Fibroblast of the aortic adventitia (primary cell): ENCODE data around the gene HJV. TPM values are rescaled to one million over a fixed set of nuclear protein-coding genes. Genes with fewer than 3 reads are reported as not detected.

Experiments used
- DNase-seq: peaks from one replicate; pipeline ENCODE4 v3.0.0-alpha.2; 2010; ENCODE audit warnings: low read depth
- H3K4me3 ChIP-seq: 2 replicates; pipeline ENCODE4 v1.5.1; 2011; ENCODE audit warnings: low read depth, mild to moderate bottlenecking, control low read depth, low read length, moderate library complexity
- total RNA-seq: library from RNA; depleted of rRNA; stranded (reverse); fragments of >200 nt; gene quantifications from 2 replicates; pipeline ENCODE4 v1.2.3, GENCODE V29; 2012; ENCODE audit warnings: low replicate concordance
- TF ChIP-seq, protein P1 (sequence below): IDR thresholded peaks from 2 replicates; pipeline ENCODE4 v1.5.1; 2011; ENCODE audit warnings: mild to moderate bottlenecking, low read length, control low read depth, inconsistent platforms; ENCODE audit not compliant: insufficient read depth

HJV gene
- total RNA-seq, 1 donor: not detected

DNA sequence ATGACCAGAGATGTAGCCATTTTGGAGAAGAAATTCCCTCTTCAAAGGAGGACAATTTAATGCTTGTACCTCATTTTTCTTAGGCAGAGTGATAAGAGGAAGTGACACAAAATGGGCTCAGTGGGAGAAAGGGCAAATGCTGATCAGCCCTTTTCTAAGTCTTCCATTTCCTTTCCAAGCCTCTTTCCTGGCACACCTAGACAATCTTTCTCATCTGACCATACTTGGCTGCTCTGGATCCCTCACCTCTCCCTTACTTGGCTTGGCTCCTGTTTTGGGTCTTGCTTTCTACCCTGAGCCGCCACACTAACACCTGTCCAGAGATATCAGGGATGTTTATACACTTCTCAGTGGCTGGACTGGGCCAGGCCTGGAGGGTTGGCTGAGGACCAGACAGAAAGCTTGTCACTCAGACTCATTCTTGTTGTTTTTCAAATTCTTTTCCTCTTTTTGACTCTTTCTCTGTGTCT lies 38.3 kb downstream of the HJV start:
- DNase-seq: no peak
- TF ChIP-seq, protein P1, sequence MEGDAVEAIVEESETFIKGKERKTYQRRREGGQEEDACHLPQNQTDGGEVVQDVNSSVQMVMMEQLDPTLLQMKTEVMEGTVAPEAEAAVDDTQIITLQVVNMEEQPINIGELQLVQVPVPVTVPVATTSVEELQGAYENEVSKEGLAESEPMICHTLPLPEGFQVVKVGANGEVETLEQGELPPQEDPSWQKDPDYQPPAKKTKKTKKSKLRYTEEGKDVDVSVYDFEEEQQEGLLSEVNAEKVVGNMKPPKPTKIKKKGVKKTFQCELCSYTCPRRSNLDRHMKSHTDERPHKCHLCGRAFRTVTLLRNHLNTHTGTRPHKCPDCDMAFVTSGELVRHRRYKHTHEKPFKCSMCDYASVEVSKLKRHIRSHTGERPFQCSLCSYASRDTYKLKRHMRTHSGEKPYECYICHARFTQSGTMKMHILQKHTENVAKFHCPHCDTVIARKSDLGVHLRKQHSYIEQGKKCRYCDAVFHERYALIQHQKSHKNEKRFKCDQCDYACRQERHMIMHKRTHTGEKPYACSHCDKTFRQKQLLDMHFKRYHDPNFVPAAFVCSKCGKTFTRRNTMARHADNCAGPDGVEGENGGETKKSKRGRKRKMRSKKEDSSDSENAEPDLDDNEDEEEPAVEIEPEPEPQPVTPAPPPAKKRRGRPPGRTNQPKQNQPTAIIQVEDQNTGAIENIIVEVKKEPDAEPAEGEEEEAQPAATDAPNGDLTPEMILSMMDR: no peak
- H3K4me3 ChIP-seq: no peak overlapping the region

DNA sequence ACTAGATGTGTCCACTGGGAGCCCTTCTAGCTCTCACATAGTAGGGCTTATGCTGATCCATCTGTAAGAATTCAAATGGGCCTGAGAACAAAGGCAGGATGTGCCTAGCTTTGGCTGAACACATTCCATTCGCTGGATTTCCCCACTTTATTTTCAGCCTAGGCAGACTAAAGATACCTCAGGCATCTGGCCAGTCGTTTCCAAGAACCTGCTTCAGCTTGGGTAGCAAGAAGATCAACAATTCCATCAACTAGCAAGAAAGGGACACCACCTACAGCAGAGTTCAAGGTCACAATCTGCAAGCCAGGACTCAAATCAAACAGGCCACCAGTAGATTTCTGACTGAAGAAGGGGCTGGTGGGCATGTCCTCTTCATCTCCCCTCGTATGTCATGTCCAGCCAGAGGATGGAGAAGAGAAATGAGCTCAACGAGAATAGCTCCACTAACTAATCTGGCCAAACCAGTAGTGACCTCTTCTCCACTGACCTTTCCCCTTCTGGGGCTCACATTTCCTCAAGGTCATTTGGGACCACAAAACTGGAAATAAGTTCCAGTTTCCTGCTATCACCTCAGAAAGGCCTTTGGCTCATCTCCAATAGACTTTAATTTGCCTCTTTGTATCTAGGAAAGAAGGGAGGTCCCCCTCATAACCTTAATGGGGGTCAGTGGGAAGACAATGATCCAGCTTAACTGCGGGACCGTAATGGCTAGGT lies 39.4 kb downstream of the HJV start:
- TF ChIP-seq, protein P1: no peak
- DNase-seq: peak; percentile 56
- H3K4me3 ChIP-seq: no peak overlapping the region

DNA sequence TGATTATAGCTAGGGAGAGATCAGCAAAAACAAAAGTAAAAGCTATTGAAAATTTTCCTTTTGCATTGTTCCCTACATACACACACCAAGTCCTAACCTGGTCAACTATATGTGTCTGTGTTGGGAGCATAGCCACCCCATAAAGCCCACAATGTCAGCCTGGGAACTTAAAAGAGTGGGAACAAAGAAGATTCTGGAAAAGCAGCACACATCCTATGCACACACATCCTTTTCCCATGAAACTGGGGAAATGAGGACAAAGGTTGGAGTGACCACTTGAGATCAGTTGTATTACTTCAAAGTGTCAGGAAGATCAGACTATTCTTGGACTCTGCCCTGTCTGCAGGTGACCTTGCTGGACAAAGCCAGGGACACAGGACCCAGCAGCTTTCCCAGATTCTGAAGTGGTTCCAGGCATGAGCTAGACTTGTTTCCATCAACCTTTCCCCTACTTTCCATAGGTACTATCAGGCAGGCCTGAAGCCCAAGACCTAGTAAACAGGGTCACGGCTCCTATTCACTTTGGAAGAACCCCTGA lies 41.0 kb downstream of the HJV start:
- TF ChIP-seq, protein P1: no peak

DNA sequence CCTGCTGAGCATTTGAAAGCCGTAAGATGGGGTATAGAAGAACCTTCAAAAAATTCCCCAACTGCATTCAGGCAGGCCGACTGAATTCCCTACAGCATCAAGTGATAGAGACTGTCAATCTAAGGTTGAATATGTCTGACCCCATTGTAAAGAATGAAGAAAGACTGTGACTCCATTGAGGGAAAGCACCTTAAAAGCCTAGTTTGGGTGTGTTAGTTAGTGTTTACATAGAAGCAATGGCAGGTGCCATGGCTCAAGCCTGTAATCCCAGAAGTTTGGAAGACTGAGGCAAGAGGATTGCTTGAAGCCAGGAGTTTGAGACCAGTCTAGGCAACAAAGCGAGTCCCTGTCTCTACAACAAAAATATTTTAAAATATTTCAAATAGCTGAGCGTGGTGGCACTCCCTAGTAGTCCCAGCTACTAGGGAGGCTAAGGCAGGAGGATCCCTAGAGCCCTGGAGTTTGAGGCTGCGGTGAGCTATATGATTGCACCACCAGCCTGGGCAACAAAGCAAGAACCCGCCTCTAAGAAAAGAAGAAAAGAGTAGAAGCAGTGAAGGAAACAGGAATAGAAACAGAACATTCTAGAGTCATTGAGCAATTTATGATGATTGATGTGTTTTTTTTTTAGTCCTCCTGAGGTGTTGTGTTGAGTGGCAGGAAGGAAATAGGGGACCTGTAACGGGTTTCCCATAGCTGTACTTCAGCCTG lies 41.6 kb downstream of the HJV start:
- peak; percentile 55 for DNase-seq
- TF ChIP-seq, protein P1: no peak
- H3K4me3 ChIP-seq: no peak overlapping the region

More for the DNA sequence above, 41.0 kb downstream of the HJV start:
- DNase-seq: no peak
- no peak overlapping the region for H3K4me3 ChIP-seq

DNA sequence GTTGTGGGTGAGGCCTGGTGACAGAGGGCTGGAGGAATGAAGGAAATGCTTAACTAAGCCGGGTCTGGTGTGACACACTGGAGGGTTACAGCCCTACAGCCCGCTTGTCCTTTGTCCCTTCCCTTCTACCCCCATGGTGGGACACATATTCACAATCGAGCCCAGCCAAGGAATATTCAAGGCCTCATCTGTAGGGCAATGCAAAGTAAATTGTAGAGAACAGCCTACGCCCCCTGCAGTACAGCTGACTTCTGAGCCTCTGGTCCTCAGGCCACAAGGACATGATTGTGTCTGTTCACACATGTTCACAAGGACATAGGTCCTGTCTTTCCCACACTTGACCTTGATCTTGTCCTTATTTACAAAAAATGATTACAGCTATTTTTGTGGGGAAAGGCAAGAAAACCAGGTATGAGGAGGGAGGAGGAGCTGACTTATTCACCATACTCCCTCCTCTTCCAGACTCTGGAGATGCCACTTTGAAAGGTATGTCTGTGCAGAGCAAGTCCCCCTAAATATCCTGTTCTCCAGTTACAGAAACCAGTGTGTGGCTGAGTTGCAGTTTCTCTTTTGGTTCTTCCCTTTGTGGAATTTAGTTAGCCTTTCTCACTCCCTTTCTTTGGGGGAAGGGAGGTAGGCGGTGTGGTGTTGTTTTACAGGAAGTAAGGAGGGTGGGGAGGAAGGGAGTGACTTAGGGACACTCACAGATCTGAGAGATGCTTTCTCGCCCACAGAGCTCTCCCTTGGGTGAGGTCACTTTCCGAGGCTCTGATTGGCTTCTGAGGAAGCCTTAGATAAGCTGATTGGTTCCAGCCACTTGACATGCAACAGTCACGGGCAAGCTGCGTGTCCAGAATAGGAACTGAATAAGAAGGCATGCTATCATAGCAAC lies 42.4 kb downstream of the HJV start:
- DNase-seq: peak; percentile 100
- TF ChIP-seq, protein P1: peak; percentile 34
- H3K4me3 ChIP-seq: peak overlapping the region; percentile 44

DNA sequence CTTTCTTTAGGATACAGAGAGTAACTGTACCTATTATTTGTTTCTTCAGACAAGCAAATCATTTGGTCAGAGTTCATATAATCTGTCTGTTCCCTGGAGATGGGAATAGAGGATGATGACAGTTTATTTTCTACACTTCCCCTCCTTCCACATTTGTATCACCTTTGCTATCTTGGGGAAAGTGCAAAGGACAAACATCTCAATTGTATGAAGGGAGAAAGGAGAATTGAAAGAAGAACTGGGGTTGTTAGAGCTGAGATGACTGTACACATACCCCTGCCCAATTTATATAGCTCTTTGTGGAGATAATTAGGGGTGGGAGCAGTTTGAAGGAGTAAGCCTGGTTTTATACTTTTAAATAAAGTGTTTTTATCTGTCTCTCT lies 43.1 kb downstream of the HJV start:
- DNase-seq: no peak
- TF ChIP-seq, protein P1: no peak
- H3K4me3 ChIP-seq: no peak overlapping the region
